Measurements from ENCODE around the gene PGBD1.

- TF ChIP-seq EZH2 (IDR thresholded peaks at IDR 0.05; ENCODE audit: borderline replicate concordance, low read depth, low read length, severe bottlenecking) (no peak), FOS (IDR thresholded peaks at IDR 0.05; ENCODE audit: borderline replicate concordance, insufficient read depth, low read length) (no peak), POLR2AphosphoS5 (IDR thresholded peaks at IDR 0.05; ENCODE audit: insufficient read depth, low read depth, low read length) (no peak), GATA2 (IDR thresholded peaks at IDR 0.05; ENCODE audit: insufficient read depth, insufficient read length, low read depth, low read length) (no peak), JUN (IDR thresholded peaks at IDR 0.05; ENCODE audit: borderline replicate concordance, insufficient read depth, insufficient read length, low read depth) (no peak)
- TF ChIP-seq, protein P1, sequence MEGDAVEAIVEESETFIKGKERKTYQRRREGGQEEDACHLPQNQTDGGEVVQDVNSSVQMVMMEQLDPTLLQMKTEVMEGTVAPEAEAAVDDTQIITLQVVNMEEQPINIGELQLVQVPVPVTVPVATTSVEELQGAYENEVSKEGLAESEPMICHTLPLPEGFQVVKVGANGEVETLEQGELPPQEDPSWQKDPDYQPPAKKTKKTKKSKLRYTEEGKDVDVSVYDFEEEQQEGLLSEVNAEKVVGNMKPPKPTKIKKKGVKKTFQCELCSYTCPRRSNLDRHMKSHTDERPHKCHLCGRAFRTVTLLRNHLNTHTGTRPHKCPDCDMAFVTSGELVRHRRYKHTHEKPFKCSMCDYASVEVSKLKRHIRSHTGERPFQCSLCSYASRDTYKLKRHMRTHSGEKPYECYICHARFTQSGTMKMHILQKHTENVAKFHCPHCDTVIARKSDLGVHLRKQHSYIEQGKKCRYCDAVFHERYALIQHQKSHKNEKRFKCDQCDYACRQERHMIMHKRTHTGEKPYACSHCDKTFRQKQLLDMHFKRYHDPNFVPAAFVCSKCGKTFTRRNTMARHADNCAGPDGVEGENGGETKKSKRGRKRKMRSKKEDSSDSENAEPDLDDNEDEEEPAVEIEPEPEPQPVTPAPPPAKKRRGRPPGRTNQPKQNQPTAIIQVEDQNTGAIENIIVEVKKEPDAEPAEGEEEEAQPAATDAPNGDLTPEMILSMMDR (IDR thresholded peaks at IDR 0.05; ENCODE audit: extremely low read depth in 1 of 2, insufficient read depth in 1 of 2, low read depth in 1 of 2, low read length in 2 of 2): no peak
- TF ChIP-seq, protein P2, sequence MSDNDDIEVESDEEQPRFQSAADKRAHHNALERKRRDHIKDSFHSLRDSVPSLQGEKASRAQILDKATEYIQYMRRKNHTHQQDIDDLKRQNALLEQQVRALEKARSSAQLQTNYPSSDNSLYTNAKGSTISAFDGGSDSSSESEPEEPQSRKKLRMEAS (IDR thresholded peaks at IDR 0.05; ENCODE audit: insufficient read depth, insufficient read length): no peak
Observed at GRCh38 chr6:28257042-28257441, 24.3 kb upstream of the PGBD1 start.
